ENCODE data around the gene JMJD6.

DNA sequence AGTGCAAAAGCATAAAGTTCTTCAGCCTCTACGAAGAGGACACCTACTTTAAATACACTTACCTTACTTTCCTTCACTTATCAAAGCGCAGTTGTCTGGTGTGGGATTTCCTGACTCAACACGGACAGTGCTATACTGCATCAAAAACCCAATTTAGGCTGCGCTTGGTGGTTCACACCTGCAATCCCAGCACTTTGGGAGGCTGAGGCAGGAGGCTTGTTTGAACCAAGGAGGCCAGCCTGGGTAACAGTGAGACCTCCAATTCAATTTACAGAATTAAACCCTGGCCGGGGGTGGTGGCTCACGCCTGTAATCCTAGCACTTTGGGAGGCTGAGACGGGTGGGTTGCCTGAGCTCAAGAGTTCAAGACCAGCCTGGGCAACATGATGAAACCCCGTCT, 4.1 kb downstream of the JMJD6 start:
- TF ChIP-seq POLR2AphosphoS5 (IDR thresholded peaks at IDR 0.05; ENCODE audit: low read depth, low read length): no peak
- no peak for TF ChIP-seq SIN3A (IDR thresholded peaks at IDR 0.05; ENCODE audit: borderline replicate concordance, insufficient read depth, low read length)
- TF ChIP-seq, protein P1, sequence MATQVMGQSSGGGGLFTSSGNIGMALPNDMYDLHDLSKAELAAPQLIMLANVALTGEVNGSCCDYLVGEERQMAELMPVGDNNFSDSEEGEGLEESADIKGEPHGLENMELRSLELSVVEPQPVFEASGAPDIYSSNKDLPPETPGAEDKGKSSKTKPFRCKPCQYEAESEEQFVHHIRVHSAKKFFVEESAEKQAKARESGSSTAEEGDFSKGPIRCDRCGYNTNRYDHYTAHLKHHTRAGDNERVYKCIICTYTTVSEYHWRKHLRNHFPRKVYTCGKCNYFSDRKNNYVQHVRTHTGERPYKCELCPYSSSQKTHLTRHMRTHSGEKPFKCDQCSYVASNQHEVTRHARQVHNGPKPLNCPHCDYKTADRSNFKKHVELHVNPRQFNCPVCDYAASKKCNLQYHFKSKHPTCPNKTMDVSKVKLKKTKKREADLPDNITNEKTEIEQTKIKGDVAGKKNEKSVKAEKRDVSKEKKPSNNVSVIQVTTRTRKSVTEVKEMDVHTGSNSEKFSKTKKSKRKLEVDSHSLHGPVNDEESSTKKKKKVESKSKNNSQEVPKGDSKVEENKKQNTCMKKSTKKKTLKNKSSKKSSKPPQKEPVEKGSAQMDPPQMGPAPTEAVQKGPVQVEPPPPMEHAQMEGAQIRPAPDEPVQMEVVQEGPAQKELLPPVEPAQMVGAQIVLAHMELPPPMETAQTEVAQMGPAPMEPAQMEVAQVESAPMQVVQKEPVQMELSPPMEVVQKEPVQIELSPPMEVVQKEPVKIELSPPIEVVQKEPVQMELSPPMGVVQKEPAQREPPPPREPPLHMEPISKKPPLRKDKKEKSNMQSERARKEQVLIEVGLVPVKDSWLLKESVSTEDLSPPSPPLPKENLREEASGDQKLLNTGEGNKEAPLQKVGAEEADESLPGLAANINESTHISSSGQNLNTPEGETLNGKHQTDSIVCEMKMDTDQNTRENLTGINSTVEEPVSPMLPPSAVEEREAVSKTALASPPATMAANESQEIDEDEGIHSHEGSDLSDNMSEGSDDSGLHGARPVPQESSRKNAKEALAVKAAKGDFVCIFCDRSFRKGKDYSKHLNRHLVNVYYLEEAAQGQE (IDR thresholded peaks at IDR 0.05; ENCODE audit: insufficient read depth in 1 of 2, low read depth in 2 of 2, low read length in 2 of 2): no peak
- no peak for TF ChIP-seq TAF1 (IDR thresholded peaks at IDR 0.05; ENCODE audit: borderline replicate concordance, insufficient read depth, low read length)
